NAMALWA (cell line): ENCODE measurements around the gene IGF2BP3.
"Not testable (repeated sequence)": the region's sequence is repeated elsewhere in the genome, so short reads cannot be mapped to it uniquely, and the experiment has no call there.

Experiments used
- DNase-seq: peaks from one replicate; pipeline ENCODE4 v3.0.0-alpha.2; 2015; ENCODE audit warnings: low spot score

Gene IGF2BP3

DNA sequence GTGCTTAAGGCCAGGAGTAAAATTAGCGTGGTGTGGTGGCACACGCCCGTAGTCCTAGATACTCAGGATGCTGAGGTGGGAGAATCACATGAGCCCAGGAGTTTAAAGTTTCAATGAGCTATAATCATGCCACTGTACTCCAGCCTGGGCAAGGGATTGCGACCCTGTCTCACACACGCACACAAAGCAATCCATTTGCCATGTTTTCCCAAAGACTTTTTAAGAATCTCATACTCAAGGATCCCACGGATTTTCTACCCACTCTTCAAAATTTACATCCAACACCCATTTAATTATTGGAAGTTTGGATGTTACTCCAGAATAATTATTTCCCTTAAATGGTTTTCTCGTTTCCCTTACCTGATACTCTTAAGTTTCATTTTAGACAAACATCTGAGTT is 47.9 kb downstream of the IGF2BP3 start:
- no peak for DNase-seq

DNA sequence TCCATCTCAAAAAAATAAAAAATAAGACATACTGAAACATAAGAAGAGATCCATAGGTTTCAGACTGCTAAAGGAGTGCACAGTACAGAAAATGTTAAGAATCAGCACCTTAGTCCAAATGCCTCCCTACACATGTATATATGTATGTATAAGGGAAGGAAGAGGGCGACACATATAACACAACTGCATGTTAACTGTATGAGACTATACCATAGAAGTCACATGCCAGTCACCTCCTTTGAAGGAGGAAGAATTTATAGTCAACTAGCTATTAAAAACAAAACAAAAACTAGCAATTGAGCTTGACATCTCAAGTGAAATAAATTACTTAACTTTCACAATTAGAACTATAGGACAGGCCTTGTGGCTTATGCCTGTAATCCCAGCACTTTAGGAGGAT is 50.4 kb downstream of the IGF2BP3 start:
- DNase-seq: no peak

DNA sequence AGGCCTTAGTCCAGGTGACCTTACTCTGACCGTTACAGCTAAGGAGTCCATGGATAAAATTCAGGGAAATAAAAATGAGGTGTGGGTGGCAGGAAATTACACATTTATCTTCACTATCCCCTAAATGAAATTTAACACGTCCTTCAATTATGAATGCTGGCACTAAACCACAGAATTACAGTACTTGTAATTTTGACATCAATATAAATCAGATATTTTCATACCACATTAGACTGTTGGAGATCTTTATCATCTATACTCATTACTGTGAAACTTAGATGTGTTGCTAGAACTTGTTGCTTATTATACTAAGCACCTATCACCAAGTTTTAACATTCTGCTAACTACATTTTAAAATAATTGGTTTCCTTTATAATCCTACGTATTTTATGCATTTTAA is 51.1 kb downstream of the IGF2BP3 start:
- DNase-seq: no peak

DNA sequence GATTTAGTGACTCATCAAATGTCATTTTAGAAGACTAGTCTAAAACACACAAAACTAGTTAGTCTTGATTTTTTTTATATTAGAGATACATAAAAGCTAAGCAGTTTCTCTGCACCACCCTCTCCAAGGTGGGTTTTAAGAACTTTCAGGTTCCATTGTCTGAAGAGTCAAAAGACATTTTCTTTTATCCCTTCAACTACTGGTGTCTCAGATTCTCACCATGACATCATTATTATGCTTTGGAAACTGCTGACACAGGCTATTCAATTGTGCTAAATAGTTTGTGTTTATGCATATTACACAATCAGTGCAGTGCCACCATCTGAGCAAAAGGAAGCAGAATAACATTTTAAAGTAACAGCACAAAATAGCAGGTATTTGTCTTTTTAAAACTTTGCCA is 52.2 kb downstream of the IGF2BP3 start:
- no peak for DNase-seq

DNA sequence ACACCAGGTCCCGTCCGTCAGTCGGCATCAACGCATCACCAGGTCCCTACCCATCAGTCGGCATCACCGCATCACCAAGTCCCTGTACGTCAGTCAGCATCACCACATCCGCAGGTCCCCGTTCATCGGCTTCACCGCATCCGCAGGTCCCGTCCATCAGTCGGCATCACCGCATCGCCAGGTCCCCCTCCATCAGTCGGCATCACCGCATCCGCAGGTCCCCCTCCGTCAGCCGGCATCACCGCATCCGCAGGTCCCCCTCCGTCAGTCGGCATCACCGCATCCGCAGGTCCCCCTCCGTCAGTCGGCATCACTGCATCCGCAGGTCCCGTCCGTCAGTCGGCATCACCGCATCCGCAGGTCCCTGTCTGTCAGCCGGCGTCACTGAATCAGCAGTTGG is 55.1 kb downstream of the IGF2BP3 start:
- DNase-seq: no peak

DNA sequence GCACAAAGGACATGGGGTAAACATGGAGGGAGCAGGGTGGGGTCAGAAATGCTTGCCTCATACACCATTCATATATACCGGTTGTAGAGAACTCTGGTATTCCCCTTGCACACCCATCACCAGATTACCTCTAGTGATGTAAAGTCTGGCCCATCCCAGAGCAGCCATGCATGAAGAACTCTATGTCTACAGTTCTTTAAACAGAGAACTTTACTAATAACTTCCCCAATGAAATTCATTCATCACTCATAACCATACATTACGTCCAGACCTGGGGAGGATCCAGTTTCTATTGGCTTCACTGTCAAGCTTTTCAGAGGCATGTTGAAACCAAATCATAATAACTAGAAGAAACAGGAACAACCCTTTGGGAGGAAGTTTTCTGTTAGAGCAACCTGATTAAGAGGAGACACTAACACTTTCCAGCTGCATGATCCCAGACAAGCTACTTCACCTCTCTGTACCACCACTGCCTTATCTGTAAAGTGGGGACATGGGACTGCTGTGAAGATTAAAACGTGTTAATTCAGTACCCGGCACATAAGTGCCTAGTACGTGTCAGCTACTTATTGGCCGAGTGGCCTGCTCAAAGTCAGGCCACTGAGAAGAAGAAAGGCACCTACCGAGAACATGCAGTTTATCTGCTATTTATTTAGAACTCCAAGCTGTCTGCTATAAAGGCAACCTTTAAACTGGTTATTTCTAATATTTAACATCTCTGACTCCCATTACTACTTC is 59.7 kb downstream of the IGF2BP3 start:
- DNase-seq: peak; percentile 54

DNA sequence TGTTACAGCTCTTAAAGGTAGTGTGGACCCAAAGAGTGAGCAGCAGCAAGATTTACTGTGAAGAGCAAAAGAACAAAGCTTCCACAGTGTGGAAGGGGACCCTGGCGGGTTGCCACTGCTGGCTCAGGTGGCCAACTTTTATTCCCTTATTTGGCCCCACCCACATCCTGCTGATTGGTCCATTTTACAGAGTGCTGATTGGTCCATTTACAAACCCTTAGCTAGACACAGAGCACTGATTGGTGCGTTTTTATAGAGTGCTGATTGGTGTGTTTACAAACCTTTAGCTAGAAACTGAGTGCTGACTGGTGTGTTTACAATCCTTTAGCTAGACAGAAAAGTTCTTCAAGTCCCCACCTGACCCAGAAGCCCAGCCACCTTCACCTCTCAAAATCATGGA is 63.7 kb downstream of the IGF2BP3 start:
- not testable (repeated sequence) for DNase-seq

DNA sequence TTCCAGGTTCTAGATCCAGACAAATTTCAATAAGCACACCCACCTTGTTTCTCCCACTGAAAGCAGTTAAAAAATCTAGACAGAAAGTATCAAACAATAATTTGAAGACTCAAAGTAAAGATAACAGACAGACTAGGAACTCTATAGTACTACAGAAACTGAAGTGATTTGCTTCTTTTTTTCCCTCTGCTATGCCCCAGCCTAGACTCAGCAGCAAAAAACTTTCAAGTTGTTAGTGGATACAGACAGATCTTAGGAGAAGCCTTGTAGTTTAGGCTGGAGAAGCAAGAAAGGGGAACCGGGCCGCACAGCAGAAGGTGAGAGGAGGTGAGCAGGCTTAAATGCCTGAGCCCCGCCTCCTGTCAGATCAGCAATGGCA is 65.1 kb downstream of the IGF2BP3 start:
- no peak for DNase-seq

DNA sequence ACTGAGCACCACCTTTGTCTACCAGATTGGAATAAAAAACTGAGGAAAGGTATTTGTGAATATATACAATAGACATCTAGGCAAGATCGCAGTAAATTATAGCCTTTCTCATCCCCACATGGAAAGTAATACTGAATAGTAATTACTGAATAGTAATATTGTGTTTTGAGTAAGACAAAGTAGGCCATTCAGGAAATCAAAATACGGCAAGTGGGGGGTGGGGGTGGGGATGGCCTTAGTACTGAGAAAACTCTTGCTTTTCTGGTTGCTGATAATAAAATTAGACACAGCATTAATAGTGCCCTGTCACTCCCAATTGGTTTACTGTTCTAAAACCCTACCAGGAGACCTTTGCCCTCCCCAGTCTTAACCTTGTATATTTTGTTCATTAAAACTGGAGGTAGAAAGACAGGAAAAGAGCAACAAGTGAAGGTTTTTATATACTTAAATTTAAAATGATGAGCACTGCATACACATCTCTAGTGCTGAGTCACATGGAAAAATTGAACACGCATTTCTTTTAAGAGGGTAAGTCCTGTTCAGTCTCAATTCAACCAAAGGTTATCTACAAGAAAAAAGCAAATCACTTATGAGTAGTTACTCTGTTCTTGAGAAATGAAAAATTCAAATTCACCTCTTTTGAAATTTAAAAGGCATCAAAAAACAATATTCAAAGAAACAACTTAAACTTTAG is 65.6 kb downstream of the IGF2BP3 start:
- no peak for DNase-seq

DNA sequence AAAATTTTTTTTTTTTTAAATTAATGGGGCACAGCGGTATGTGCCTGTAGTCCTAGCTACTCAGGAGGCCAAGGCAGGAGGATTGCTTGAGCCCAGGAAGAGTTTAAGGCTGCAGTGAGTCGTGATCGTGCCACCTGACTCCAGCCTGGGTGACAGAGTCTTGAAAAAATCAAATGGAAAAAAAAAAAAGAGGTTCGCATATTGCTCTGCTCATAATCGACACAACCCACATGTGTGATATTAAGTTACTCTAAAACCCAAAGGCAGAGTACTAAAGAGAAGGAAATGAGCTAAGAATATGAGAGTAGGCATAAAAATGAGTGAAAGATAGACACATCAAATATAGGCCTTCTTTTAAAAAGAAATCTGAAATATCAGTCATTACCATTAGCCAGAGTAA is 66.3 kb downstream of the IGF2BP3 start:
- no peak for DNase-seq

DNA sequence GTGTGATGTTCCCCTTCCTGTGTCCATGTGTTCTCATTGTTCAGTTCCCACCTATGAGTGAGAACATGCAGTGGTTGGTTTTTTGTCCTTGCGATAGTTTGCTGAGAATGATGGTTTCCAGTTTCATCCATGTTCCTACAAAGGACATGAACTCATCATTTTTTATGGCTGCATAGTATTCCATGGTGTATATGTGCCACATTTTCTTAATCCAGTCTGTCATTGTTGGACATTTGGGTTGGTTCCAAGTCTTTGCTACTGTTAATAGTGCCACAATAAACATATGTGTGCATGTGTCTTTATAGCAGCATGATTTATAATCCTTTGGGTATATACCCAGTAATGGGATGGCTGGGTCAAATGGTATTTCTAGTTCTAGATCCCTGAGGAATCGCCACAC is 72.2 kb downstream of the IGF2BP3 start:
- not testable (repeated sequence) for DNase-seq

DNA sequence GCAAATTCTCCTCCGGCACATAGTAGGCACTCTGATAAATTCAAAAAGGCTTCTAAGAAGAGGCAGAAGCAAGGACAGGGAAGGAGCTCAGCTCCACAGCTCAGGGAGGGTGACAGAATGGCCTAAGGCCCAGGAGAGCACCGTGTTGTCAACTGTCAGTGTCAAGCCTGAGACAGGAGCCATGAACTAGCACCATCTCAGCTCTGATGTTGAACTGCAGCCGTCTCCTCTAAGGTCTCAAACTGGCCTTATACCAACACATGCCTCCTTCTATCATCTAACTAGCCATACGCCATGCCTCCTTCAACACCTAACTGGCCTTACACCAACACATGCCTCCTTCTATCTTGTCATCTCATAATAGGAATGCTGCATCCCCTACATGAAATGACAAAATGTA is 73.0 kb downstream of the IGF2BP3 start:
- DNase-seq: no peak

DNA sequence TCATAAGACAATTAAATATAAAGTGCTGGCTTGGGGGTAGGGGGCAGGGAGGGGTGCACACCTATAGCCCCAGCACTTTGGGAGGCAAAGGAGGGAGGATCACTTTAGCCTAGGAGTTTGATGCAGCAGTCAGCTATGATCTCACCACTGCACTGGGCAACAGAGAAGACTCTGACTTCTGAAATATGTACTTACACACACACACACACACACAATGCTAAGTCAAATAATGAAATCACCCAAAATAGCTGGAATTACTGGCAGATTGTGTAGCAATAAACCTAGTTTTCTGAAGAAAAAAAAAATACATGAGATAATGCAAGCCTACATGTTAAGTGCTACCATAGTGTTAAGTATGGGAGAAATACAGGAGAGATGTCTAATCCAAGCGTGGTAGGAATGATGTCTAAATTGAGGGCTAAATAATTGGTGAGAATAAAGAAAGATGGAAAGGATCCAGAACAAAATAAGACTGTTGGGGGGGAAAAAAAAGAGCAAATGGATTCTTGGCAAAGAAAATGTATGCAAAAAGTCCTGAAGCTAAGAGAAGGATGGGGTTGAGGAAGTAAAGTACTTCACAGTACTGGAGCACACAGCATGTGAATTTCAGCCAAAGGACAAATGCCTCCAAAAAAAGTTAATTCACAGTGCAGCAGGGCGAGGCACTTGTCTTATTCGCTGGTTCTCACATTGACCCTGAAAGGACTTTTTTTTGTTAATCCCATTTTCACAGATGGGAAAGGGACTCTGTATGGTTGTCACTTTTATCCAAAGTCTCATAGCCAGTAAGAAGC is 73.9 kb downstream of the IGF2BP3 start:
- no peak for DNase-seq

DNA sequence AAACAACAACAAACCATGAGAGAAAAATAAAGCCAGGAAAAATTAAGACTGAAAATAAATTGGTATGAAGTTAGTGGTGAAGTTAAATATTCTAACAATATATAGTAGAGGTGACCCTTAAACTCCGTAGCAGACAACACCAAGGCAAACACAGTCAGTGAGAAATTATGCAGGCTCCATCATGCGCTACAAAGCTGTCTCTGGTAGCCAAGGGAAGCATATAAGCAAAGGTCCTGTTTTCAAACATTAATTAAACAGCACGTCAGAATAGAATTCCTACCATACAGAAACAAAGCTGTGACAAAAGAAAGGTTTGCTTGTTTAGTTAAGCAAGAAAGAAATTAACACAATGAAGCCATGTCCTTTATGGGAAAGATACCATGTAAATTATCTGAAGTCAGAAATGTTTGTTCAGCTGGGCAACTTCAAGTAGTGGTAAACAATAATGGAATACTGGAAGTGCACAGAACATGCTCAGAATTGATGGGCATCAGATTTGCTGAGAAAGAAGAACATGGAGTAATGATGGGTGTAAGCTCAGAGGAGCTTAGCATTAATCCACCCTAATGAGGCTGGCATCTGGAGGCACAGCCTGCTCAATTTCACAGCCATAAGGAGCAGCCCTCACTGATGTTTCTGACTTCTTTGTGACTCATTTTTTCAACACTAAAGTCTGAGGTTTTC is 75.7 kb downstream of the IGF2BP3 start:
- no peak for DNase-seq

DNA sequence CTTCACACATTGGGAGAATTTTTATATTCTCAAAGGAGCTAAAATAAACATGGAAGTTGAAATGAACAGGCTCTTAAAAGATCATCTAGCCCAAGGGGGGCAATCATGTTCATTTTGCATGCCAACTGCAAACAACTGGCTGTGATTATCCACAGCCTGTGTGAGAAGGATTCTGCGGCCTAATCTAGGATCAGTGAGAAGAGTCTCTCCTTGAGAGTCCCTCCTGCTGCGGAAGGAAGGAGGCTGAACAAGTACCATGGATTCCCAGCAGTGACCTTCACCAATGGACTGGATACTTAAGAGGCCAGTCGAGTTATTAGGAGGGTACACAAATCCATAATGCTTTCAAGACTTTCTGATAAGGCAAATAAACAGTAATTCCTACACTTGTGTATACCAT is 76.7 kb downstream of the IGF2BP3 start:
- DNase-seq: no peak

DNA sequence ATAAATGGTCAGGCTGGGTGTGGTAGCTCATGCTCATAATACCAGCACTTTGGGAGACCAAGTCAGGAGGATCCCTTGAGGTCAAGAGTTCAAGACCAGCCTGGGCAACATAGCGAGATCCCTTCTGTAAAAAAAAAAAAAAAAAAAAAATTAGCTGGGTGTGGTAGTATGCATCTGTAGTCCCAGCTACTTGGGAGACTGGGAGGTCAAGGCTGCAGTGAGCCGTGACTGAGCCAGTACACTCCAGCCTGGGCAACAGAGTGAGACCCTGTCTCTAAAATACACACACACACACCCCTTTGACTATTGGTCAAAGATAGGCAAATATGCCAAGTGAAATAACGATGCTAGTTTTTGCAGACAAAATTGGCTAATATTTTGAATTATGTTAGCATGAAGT is 80.6 kb downstream of the IGF2BP3 start:
- DNase-seq: no peak

DNA sequence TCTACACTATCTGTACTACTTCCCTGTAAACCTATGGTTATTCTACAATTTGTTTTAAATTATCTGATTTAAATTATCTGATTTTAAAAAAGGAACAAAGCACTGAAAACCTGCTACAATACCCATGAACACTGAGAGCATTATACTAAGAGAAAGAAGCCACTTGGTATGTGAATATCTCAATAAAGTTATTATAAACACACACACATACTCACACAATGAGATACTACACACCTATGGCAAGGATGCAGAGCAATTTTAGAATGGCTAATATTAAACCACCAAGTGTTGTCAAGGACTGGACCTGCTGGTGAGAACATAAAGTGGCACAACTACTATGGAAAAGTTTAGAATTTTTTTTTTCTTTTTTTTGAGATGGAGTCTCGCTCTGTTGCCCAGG is 82.7 kb downstream of the IGF2BP3 start:
- DNase-seq: no peak

DNA sequence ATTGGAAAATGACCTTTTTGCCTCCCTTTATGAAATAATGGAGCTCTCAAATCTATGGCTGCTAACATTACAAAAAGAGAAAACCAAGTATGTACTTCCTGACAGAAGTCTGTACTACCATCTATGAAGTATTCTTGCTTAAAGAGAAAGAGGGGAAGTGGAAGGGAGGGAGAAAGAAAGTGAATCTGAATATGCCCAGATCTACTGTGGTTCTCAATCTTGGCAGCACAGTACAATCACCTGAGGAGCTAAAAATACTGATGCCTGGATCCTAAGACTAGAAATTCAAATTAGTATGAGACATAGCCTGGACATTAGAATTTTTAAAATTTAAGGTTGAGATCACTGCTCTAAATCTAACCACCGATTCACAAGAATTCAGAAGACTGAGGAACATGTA is 85.2 kb downstream of the IGF2BP3 start:
- no peak for DNase-seq

DNA sequence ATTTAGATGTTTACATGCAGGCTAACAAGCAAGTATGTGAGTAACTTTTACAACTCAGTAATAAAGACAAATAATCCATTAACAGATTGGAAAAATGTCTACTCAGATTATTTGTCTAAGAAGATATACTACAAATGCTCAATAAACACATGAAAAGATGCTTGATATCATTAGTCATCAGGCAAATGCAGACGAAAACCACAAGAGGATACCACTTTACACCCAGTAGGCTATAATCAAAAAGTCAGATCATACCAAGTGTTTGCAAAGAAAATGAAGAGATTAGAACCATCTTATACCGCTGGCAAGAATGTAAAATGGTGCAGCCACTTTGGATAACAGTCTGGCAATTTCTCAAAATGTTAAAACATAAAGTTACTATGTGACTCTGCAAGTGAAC is 87.1 kb downstream of the IGF2BP3 start:
- DNase-seq: no peak

DNA sequence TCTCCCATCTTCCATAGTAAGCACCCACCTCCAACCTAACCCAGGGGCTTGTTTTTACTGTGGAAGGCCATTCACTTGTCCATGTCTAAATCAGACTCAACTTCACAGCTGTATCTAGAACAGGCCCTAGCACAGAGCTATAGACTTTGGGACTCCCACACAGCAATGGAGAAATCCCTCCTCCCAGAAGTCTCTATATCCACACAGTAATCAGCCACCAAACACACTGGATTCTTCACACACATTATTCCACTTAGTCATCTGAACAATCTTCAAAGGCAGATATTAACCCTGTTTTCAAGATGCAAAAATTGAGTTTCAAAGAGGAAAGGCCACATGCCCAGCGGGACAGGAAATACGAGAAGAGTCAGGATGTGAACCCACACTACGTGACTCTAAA is 89.3 kb downstream of the IGF2BP3 start:
- no peak for DNase-seq

DNA sequence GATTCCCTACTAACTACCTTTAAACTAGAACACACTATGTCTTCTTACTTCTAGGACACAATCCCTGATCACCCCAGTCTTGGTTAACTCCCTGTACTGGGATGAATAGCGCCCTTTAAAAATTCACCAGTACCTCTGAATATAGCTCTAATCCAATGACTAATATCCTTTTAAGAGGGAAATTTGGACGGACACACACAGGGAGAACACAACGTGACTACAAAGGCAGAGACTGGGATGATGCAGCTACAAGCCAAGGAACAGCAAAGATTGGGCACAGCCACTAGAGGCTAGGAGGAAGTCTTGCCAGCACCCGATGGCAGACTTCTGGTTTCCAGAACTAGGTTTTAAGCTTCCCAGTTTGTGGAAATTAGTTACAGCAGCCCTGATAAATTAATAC is 89.7 kb downstream of the IGF2BP3 start:
- no peak for DNase-seq

DNA sequence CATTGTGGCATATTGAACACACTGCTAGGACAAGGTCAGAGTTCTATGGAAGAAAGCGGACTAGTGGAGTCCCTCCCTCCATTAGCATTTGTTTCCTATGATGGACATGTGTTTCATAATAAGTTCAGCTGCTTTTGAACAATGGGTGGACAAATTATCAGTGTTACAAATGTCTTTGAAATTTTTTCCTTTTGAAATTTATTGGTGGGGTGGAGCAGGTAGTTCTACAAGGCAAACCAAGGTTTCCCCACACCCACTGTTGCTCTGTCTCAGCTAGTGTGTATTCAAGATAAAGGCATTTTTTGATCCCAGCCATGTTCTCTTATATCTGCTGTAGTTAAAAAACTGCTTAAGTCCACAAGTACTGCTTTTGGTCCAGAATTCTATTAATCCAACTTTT is 91.3 kb downstream of the IGF2BP3 start:
- no peak for DNase-seq

DNA sequence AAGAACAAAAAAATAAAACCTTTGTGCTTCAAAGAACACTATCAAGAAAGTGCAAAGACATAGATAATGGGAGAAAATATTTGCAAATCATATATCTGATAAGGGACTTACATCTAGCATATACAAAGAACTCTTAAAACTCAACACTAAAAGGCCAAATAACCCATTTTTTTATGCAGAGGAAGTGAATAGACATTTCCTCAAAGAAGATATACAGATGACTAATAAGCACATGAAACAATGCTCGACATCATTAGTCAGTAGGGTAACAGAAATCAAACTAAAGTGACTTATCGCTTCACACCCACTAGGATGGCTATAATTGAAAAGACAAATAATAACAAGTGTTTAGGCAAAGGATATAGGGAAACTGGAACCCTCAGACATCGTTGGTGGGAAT is 93.2 kb downstream of the IGF2BP3 start:
- DNase-seq: no peak
